SK-N-MC (cell line): ENCODE data around the gene NOS1AP.

Source experiments
- EZH2 ChIP-seq: fragments of 200-600 bp; sonication (generic); IDR thresholded peaks from one replicate; pipeline ENCODE4 v1.6.1; 2017; ENCODE audit warnings: antibody characterized with exemption
- FOXP2 ChIP-seq: optimal IDR thresholded peaks from 2 replicates; pipeline ENCODE3; 2011; ENCODE audit warnings: mild to moderate bottlenecking, moderate library complexity; ENCODE audit not compliant: insufficient read depth; ENCODE audit errors: extremely low read length, control extremely low read depth
- POLR2AphosphoS5 ChIP-seq: IDR thresholded peaks from 2 replicates; pipeline ENCODE4 v1.6.1; 2012; ENCODE audit warnings: mild to moderate bottlenecking, low read depth, low read length, borderline replicate concordance

- TF ChIP-seq EZH2, result no peak
- TF ChIP-seq POLR2AphosphoS5, result no peak
- TF ChIP-seq FOXP2, result no peak
Measured at GRCh38 chr1:162305969-162306368, 236.5 kb downstream of the NOS1AP start.
